GM18508 (cell line): ENCODE results near the gene FAM185A.
"Not testable (repeated sequence)": the region's sequence is repeated elsewhere in the genome, so short reads cannot be mapped to it uniquely, and the experiment has no call there.

Experiments
- ATAC-seq: cut with Tn5 transposase; IDR thresholded peaks from one replicate; pipeline ENCODE4 v1.9.1; 2021; ENCODE audit warnings: moderate number of reproducible peaks; ENCODE audit not compliant: insufficient read depth, unreplicated experiment

FAM185A gene

GRCh38 chr7:102776217-102776616 is 27.4 kb downstream of the FAM185A start:
- ATAC-seq = not testable (repeated sequence)

DNA sequence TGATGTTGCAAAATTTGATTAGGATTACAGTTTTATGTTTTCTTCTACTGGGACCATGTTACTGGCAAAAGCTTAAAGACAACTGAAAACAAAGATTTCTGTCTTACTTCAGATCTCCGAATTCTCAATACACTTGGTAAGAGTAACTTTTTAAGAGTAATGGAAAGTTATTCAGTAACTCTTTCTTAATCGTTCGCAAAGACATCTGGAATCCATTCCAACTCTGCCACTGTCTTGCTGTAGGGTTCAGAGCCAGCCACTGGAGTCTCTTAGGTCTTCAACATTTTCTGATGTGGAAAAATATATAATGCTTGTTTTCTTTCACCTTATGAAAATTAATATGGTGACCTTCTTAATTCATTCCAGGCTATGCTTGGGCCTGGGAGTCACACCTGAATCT is 29.9 kb downstream of the FAM185A start:
- not testable (repeated sequence) for ATAC-seq

GRCh38 chr7:102780926-102781325 is 32.1 kb downstream of the FAM185A start:
- not testable (repeated sequence) for ATAC-seq

GRCh38 chr7:102788770-102789169 is 40.0 kb downstream of the FAM185A start:
- not testable (repeated sequence) for ATAC-seq

DNA sequence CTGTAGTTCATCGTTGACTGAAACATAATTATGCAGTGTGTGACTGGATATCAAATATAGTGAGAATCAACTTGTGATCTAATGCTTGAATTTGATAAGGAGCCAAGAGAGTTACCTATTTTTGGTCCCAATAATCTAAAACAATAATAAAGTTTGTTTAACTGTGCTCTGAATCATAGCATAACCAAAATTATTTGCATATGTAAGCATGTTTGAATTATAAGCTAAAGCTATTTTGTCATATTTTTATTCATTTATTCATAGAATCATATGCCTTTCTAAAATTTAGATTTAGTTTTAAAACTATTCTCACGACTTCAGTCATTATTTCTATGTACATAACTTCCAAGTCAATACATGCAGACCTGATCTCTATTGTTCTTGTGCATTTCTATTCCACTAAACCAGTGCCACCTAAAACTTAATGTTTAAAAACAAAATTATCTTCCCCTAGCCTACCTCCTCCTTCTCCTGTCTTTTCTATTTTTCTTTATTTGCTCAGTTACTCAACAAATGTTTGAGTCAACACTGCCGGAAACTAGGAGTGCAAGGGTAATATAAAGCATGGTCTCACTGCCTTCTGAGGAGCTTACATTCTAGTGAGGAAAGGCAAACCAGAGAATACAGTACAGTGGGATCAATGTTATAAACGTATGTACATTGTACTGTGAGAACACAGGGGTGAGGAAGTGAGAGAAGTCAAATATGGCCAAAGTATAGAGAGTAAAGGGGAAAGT is 41.7 kb downstream of the FAM185A start:
- ATAC-seq = not testable (repeated sequence)

DNA sequence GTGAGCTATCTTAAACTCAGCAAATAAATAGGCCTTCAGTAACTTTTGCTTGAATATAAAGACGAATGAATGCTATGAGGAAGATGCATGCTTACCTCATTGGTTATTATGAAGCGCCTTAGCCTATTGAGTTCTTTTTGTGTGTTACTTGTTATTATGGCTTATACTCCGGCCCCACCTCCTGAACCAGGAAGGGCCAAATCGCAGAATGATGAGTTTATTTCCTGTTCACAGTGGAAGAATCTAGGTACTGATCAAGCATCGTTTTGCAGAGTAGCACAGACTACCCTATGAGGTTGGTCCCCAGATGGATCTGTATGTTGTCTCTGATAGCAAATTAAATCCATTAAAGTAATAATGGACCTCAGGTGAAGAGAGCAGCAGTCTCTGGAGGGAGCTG is 42.6 kb downstream of the FAM185A start:
- ATAC-seq = not testable (repeated sequence)

DNA sequence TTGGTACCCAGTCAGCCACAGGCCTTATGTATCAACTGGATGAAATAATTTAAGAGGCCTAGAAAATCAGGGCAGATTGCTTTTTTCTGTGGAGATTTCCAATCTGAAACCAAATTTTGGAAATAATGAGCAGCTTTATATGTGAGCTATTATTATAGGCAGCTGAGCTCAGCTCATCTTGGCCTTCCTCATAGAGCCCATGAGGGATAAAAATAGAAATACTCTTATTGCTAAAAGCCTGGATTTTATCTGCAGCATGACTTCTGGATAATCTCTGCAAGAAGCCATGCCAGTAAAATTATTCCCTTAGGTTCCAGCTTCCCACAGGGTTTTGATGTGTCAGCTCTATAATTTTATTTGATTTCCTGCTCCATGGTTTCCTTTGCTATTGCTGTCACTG is 43.0 kb downstream of the FAM185A start:
- ATAC-seq = not testable (repeated sequence)

DNA sequence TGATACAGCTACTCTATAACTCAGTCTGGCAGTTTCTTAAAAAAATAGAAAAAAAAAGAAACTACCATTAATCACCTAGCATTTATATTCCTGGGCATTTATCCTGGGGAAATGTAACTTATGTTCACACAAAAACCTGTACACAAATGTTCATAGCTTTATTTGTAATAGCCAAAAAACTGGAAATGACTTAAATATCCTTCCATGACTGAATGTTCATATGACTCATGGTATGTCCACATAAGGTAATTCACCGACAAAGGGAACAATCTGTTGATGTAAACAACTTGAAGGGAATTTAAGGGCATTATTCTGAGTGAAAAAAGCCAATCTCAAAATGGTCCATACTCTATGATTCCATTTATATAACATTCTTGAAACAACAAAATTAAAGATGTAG is 45.8 kb downstream of the FAM185A start:
- not testable (repeated sequence) for ATAC-seq

DNA sequence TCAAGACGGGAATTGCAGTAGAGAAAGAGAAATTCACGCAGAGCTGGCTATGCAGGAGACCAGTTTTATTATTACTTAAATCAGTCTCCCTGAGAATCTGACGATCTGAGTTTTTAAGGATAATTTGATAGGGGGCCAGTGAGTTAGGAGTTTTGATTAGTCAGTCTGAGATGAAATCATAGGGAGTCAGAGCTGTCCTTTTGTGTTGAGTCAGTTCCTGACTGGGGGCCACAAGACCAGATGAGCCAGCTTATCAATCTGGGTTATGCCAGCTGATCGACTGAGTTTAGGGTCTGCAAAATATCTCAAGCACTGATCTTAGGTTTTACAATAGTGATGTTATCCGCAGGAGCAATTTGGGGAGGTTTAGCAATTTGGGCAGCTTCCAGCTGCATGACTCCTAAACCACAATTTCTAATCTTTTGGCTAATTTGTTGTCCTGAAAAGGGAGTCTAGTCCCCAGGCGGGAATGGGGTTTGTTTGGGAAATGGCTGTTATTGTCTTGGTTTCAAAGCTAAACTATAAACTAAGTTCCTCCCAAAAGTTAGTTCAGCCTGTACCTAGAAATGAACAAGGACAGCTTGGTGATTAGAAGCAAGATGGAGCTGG is 47.3 kb downstream of the FAM185A start:
- not testable (repeated sequence) for ATAC-seq

- no peak for ATAC-seq
Observed at GRCh38 chr7:102806613-102807012, 57.8 kb downstream of the FAM185A start.

GRCh38 chr7:102810916-102811315 is 62.1 kb downstream of the FAM185A start:
- ATAC-seq = no peak

GRCh38 chr7:102811942-102812678 is 63.3 kb downstream of the FAM185A start:
- no peak for ATAC-seq

DNA sequence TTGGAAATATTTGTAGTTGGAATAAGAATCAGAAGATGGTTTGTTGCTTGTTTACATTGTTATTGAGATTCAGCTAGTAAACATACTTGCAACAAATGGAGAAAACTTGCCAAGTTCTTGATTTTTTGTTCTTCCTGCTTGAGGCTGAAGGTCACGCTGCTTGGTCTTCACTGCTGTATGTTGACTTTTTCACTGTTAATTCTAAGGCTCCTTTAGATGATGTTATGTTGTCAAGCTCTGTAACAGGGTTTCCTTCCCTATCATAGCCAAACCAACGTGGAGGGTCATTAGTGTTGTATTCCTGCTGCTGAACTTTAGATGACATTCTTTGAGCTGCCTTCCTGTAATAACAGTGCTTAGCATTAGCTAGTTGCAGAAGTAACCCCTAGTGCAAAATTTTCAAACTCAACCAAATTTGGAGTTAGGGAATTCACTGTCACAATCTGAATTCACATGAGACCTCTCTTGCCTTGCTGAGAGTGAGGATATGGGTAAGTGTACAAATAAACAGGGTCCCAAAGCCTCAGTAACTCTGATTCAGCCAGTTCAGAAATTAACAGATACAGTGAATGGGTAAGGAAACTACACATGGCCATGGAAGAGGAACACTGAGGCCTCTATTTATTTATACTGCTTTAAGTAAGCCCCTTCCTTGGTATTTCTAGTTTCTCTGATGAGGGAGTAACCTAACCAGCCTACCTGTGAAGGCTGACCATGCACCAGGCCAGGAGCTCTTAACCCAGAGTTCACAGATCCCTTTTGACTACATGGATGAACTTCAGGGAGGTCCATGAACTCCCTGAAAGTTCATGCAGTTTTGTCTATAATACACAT is 64.6 kb downstream of the FAM185A start:
- ATAC-seq = no peak

DNA sequence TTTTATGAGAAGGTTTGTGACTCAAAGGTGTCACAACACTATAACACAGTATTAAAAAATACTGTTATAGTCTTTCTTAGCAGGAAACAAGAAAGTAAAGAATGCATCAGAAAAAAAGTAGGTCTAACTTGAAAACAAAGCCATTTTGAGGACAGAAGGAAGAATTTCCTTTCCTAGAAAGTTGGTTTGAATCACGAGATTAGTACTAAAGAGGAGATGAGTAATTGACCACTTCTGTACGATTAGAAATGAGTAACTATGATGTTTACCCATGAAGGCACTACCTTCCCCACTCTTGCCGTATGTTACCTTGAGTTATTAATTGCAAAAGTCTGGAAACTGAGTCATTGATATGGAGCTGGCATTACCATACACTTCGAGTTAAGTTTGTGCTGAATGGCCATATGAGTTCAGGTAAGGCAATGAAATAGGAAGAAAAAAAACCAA is 65.2 kb downstream of the FAM185A start:
- no peak for ATAC-seq

GRCh38 chr7:102817616-102818573 is 69.1 kb downstream of the FAM185A start:
- ATAC-seq = no peak

GRCh38 chr7:102819151-102819550 is 70.4 kb downstream of the FAM185A start:
- no peak for ATAC-seq

- no peak for ATAC-seq
Observed at GRCh38 chr7:102821994-102822747, 73.4 kb downstream of the FAM185A start.

- no peak for ATAC-seq
Observed at GRCh38 chr7:102823390-102824119, 74.8 kb downstream of the FAM185A start.
